Brain pericyte (primary cell): ENCODE results near the gene TGFB1.

Source experiments
- DNase-seq: peaks from one replicate; pipeline ENCODE4 v3.0.0-alpha.2; 2012; ENCODE audit warnings: low read depth, low spot score

TGFB1 gene

DNA sequence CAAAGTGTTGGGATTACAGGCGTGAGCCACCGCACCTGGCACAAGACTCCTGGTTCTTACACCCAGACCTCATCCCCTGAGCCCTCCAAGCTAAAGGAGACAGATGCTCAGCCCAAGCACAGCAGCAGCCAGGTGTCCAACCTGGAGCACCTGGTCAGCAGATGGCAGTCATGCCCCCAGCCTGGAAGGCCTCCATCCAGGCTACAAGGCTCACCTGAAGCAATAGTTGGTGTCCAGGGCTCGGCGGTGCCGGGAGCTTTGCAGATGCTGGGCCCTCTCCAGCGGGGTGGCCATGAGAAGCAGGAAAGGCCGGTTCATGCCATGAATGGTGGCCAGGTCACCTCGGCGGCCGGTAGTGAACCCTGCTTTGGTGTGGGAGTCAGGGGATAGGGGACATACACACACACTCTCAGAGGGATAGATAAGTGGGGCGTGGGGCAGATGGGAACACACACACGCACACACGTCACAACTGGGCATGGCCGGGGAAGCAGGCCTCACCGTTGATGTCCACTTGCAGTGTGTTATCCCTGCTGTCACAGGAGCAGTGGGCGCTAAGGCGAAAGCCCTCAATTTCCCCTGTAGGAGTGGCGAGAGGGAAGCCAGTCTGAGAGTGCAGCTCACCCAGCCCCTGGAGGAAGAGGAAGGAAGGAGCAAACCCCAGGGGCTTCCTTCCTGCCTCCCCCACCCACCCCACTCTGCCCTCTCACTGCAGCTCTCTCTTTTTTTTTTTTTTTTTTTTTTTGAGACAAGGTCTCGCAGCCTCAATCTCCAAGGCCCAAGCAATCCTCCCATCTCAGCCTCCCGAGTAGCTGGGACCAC is 11.8 kb downstream of the TGFB1 start:
- DNase-seq, result no peak

- no peak for DNase-seq
Measured at GRCh38 chr19:41339936-41340335, 13.8 kb downstream of the TGFB1 start.

DNA sequence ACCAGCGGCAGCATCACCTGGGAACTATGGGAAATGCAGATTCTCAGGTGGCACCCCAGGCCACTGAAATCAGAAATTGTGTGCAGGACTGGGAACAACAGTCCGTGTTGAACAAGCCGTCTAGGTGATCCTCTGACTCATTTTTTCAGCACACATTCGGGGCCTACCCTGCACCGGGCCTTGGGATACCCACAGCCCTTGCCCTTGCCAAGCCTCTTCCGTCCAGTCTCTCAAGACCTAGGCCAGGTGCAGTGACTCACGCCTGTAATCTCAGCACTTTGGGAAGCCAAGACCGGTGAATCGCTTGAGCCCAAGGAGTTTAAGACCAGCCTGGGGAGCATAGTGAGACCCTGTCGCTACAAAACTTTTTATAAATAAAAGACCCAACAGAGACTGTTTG is 18.3 kb downstream of the TGFB1 start:
- no peak for DNase-seq

DNA sequence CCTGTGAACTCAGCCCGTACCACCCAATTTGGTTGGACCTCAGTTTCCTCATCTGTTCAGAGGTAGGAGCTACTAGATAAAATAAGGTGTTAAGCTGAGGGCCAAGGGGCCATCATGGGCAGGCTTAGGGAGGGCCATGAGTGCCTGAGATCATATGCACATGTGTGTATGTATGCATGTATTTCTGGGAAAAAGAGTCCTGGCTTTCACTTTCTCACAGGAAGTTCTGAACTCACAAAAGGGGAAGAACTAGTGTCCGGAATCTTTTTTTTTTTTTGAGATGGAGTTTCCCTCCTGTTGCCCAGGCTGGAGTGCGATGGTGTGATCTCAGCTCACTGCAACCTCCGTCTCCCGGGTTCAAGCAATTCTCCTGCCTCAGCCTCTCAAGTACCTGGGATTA is 18.9 kb downstream of the TGFB1 start:
- no peak for DNase-seq

DNA sequence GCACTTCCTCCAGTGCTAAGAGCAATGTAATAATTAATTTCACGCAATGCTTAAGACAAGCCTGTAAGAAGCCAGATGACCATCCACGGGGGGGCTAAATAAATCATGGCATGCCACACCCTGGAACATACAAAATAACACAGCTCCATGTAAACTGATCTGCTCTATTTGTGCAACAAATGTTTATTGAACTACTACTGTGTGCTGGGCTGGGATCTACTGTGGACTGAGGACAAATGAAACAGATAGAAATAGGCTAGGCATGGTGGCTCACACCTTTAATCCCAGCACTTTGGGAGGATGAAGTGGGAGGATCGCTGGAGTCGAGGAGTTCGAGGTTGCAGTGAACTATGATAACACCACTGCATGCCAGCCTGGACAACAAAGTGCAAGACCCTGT is 21.3 kb downstream of the TGFB1 start:
- DNase-seq, result no peak

DNA sequence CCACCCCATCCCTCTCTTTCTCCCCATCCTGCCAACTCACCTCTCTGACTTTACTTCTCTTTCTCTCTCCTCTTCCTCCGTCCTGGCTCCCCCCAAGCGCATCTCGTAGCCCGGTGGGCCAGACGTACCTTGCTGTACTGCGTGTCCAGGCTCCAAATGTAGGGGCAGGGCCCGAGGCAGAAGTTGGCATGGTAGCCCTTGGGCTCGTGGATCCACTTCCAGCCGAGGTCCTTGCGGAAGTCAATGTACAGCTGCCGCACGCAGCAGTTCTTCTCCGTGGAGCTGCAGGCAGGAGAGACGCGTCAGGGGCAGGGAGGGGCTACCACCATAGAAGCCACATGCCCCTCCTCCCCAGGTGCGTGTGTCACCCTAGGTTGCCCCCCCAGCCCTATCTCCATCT is 21.7 kb downstream of the TGFB1 start:
- no peak for DNase-seq

- DNase-seq, result no peak
Measured at GRCh38 chr19:41330946-41331678, 22.6 kb downstream of the TGFB1 start.

GRCh38 chr19:41330481-41330880 is 23.2 kb downstream of the TGFB1 start:
- no peak for DNase-seq

- DNase-seq, result no peak
Measured at GRCh38 chr19:41328842-41329225, 24.9 kb downstream of the TGFB1 start.

DNA sequence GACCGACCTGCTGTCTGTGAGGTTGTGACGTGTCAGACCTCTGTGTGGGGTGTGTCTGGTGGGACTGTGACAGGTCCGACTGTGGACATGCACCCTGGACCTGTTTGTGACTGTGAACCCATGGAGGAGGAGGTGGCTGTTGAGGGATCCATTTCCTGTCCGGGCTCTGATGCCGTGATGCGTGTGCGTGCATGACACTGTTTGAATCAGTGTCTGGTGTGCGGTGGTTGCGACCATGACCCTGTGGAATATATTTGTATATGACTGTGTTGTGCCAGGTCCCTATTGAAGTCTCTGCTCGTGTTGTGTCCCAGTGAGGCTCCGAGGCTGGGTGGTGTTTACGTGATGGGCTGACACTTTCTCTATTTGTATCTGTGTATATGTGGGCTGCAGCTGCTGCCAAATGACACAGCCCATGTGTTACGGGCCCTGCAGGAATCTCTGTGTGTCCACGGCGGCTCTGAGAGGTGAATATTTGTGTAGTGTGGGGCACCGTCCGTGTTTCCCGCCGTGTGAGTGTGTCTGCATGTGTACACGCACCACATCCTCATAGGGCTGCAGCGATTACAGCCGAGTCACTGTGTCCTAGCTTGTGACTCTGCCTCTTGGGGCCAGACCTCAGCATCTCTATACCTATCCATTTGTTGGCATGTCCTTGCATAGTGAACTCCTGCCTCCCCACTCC is 25.4 kb downstream of the TGFB1 start:
- DNase-seq, result no peak

DNA sequence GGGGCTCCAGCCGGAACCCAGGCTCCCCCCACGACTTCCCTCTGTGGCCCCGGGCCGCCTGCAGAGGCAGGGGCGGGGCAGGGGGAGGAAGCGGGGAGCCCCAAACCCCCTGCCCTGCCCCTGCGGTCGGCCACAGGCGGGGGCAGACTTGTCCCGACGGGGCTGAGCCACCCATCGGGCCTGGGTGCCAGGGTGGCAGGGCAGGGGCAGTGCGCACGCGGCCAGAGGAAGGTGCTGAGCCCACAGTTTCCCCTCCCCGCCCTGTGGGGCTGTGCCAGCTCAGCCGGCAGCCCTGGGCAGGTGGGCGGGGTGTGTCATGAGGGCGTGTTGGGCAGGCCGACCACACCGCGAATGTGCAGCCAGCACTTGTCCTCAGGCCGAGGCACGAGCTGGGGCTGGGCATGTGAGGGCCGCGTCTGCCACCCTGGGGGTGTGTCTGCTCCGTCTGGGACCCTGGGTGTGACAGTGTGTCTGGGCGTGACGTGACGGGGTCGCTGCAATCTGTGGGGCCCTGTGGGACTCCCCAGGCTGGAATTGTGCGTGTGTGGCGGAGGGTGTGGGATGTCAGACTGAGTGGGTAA is 26.1 kb downstream of the TGFB1 start:
- DNase-seq, result no peak

DNA sequence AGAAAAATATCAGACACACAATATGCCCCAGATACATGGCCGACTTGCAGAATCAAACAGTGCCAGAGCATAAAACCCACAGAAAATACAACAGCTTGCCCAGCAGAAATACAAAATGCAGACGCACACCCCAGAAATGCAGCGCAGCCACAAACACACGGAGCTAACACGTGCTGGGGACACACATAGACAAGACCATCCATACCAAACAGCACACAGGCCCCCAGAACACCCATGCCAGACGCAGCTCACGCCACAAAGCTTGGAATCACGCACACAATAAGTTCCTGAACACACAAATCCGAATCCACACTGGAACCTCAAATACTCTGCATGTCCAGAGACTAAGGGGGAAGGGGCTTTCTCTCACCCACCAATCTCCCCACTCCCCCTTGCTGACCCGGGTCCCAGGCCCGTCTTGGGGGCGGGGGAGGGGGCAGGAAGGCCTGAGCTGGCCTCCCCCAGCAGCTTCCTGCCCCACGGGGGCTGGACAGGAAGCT is 26.6 kb downstream of the TGFB1 start:
- DNase-seq, result no peak

DNA sequence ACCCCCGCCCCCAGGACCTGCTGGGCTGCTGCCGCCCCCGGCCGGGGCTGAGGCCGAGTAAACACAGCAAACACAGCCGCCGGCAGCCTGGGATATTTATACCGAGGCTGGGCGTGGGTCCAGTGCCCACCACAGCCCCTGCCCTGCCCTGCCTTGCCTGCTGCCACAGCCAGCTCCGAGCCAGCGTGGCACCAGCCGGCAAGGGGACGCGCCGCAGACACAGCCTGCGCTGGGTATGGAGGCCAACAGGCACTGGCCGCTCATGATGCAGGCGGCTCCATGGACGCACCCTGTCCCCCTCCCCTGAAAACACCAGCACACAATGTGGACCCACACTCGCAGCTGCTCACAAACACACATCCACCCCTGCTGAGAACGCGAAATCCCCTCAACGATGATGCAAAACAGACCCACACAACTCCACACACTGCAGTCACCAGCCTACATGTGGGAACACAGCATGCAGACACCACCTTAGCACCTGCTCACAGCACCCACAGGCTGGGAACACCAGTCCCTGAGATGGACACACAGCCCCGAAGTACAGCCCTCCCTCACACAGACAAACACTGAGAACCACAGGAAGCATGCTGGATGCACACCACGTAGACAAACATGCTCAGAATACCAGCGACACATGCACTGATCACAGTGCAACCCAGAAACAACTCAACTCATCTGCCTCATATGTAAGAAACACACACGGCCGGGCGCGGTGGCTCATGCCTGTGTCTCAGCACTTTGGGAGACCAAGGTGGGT is 27.6 kb downstream of the TGFB1 start:
- DNase-seq, result peak; percentile 89

DNA sequence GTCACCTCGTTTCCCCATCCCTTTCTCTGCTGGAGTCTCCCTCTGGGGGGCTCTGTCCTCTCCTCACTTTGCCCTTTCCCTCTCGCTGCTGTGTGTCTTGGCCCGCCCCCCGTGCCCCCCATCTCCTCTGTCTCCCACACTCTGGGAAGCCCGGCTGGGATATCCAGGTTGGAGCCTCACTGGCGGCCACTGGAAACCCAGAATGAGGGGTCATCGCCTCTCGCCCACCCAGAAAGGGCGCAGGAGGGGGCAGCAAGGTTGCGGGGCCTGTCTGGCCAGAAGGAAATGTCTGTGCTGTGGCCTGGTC is 28.1 kb downstream of the TGFB1 start:
- DNase-seq, result no peak

- no peak for DNase-seq
Measured at GRCh38 chr19:41324921-41325639, 28.6 kb downstream of the TGFB1 start.

DNA sequence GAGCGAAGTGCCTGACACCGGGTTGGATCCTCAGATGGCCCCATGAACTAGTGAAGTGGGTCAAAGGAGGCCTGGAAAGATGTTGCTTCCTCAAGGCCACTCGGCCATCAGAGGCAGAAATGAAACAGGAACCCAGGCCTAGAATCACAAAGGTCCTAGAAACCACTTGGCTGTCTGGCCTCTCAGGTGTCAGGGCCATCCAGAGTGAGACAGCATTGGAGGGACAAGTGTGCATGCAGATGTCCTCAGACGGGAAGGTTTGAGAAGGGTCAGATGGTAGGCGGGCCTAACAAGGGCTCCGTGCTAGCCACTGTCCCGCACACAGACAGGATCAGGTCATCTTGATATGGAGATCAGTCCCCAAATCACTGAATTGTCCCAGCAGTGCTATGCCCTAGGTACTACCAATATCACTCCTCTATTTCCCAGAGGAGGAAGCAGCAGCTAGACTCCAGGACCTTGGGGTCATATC is 29.5 kb downstream of the TGFB1 start:
- DNase-seq, result no peak

GRCh38 chr19:41323430-41324125 is 30.1 kb downstream of the TGFB1 start:
- DNase-seq, result peak; percentile 99

GRCh38 chr19:41323023-41323422 is 30.7 kb downstream of the TGFB1 start:
- no peak for DNase-seq

GRCh38 chr19:41322451-41322850 is 31.3 kb downstream of the TGFB1 start:
- DNase-seq, result no peak
